Memory B cell (primary cell): ENCODE measurements around the gene HAAO.

Experiments used
- ATAC-seq: fragments of 150-1000 bp; cut with Tn5 transposase; 2 replicates; pipeline ENCODE4 v1.10.0; 2021; ENCODE audit warnings: low read depth, mild to moderate bottlenecking, moderate library complexity
- DNase-seq, 2 donors: peaks; one replicate each; pipeline ENCODE4 v3.0.0; 2022; ENCODE audit warnings: low spot score in 2 of 2
- H3K27ac Mint-ChIP-seq: one replicate; pipeline ENCODE4 v1.8.0; 2022; ENCODE audit warnings: mild to moderate bottlenecking, moderate library complexity, mixed read lengths
- H3K27me3 Mint-ChIP-seq: one replicate; pipeline ENCODE4 v1.8.0; 2022; ENCODE audit warnings: mixed read lengths
- H3K36me3 Mint-ChIP-seq: one replicate; pipeline ENCODE4 v1.8.0; 2022; ENCODE audit warnings: mild to moderate bottlenecking, mixed read lengths
- H3K4me1 Mint-ChIP-seq: one replicate; pipeline ENCODE4 v1.8.0; 2022; ENCODE audit warnings: mixed read lengths
- H3K4me3 Mint-ChIP-seq: one replicate; pipeline ENCODE4 v1.8.0; 2022; ENCODE audit warnings: mild to moderate bottlenecking, moderate library complexity, mixed read lengths
- H3K9me3 Mint-ChIP-seq: one replicate; pipeline ENCODE4 v1.8.0; 2022; ENCODE audit warnings: mixed read lengths

The HAAO gene

GRCh38 chr2:42762155-42762554, 30.2 kb downstream of the HAAO start:
- H3K4me1 Mint-ChIP-seq = peaks cover 3% of the 10 kb centered on the region
- no peak for ATAC-seq
- H3K9me3 Mint-ChIP-seq = no peaks in the 10 kb centered on the region
- peaks cover 12% of the 10 kb centered on the region for H3K36me3 Mint-ChIP-seq
- no peak overlapping the region for H3K4me3 Mint-ChIP-seq
- H3K27me3 Mint-ChIP-seq = no peaks in the 10 kb centered on the region
- no peak overlapping the region for H3K27ac Mint-ChIP-seq
- DNase-seq = no peak

DNA sequence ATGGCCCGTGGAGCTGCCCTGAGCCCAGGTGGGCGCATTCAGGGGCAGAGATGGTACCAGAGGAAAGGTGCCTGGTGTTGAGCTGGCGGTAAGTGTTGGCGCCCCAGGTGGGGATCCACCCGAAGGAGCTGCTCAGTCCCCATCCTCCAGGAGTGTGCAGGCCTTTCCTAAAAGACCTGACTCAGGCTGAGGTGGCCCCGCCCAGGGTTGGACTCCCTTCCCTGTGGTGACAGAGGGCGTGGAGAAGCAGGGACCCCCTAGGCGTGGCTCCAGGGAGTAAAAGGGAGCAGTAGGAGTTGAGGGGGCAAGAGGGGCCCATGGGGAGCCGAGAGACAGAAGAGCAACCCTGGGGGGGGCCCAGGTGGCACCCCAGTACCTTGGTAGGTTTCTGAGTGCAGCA, 30.8 kb downstream of the HAAO start:
- no peak for DNase-seq
- Mint-ChIP-seq H3K9me3 (no peaks in the 10 kb centered on the region), H3K27ac (no peak overlapping the region), H3K36me3 (peaks cover 12% of the 10 kb centered on the region), H3K27me3 (no peaks in the 10 kb centered on the region), H3K4me3 (no peak overlapping the region), H3K4me1 (peaks cover 3% of the 10 kb centered on the region)
- no peak for ATAC-seq

DNA sequence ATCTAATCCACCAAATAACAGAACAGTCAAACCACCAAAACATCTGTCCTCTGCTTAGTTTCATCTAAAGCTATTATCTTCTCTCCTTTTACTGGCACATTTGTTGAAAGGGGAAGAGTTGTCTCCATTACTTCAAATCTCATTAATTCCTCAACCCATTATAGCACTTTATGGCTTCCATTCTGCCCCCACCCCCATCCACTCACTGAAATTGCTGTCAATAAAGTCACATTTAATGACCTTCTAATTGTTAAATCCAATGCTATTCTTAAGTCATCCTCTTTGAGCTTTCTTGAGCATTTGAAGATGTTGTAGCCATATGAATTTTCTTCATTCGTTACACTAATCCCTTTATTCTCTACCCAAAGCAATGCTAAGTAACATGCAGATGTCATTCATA, 33.6 kb downstream of the HAAO start:
- H3K36me3 Mint-ChIP-seq = peaks cover 12% of the 10 kb centered on the region
- no peak for DNase-seq
- no peaks in the 10 kb centered on the region for H3K27me3 Mint-ChIP-seq
- peaks cover 14% of the 10 kb centered on the region for H3K4me1 Mint-ChIP-seq
- H3K27ac Mint-ChIP-seq = no peak overlapping the region
- ATAC-seq = no peak
- H3K4me3 Mint-ChIP-seq = no peak overlapping the region
- H3K9me3 Mint-ChIP-seq = no peaks in the 10 kb centered on the region

DNA sequence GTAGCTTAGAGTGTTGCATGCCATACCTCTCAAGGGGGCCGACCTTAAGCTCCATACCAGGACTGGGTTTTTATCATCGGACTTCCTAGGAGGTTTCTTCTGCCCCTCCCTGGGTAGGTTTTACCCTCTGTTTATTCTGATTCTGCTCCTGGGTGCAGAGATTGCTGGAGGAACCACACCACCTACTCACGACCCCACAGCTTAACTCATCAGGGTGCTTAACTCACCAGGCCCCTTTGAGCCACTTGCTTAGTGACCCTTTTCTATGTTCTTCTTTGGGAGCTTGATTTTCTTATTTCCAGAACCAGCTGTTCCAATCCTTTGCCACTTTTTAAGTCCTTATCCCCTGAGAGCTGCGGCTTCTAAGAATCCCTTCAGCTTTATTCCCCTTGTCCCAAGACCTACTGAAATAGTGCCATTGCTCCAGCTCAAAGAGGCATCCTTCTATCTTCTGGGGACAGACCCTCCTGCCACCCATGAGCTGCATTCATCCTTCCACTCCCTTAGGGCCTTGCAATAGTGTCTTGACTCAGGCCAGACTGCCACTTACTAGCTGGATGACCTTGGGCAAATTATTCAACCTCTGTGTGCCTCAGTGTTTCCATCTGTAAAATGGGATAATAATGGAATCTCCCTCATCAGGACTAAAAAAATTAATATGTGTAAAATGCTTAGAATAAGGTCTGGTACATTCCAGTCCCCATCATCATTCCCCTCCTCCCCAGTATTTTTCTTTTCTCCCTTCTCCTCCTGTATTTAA, 34.2 kb downstream of the HAAO start:
- no peak for ATAC-seq
- Mint-ChIP-seq H3K4me3 (no peak overlapping the region), H3K4me1 (peaks cover 15% of the 10 kb centered on the region), H3K9me3 (no peaks in the 10 kb centered on the region), H3K36me3 (peaks cover 12% of the 10 kb centered on the region), H3K27ac (no peak overlapping the region), H3K27me3 (no peaks in the 10 kb centered on the region)
- no peak for DNase-seq

GRCh38 chr2:42756966-42757513, 35.3 kb downstream of the HAAO start:
- Mint-ChIP-seq H3K27me3 (no peaks in the 10 kb centered on the region), H3K36me3 (peaks cover 12% of the 10 kb centered on the region), H3K4me1 (peaks cover 26% of the 10 kb centered on the region), H3K27ac (no peak overlapping the region), H3K4me3 (no peak overlapping the region), H3K9me3 (no peaks in the 10 kb centered on the region)
- DNase-seq = no peak
- ATAC-seq = no peak

GRCh38 chr2:42756150-42756775, 36.1 kb downstream of the HAAO start:
- ATAC-seq = no peak
- H3K27ac Mint-ChIP-seq = no peak overlapping the region

DNA sequence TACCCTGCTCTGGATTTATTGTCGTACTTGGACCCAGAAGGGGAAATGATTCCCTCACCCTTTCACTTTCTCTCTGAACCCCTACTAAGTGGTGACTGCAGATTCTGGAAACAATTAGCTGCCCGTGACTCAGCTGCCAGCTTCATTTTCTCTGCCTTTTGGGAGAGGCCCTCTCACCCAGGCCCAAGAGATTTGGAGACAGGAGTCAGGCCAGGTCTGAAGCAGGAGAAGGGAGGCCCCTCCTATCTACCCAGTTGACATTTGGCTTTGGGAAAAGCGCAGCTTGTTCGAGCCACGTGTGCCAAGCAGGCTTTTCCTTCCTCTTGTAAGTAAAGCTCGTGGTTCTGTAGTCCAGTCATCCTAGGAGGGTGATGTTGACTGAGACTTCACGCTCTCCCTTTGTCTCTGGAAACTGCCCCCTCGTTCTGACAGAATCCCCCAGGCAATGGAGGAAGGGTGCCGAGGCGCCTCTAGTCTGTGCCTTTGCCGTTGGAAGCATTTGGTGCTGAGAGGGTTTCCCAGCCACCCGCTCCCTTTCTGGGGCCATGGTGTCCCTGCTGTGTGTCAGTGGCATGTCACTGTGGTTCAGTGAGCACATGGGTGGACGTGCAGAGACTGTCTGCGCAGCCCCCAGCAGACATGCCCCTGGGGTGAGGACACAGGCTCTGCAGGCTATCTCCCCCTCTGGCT, 37.0 kb downstream of the HAAO start:
- H3K36me3 Mint-ChIP-seq = peaks cover 8% of the 10 kb centered on the region
- H3K9me3 Mint-ChIP-seq = no peaks in the 10 kb centered on the region
- H3K4me1 Mint-ChIP-seq = peaks cover 37% of the 10 kb centered on the region
- H3K4me3 Mint-ChIP-seq = no peak overlapping the region
- DNase-seq = no peak
- peak overlapping the region; percentile 91 for H3K27ac Mint-ChIP-seq
- no peak for ATAC-seq
- H3K27me3 Mint-ChIP-seq = no peaks in the 10 kb centered on the region

More at GRCh38 chr2:42756150-42756775, 36.1 kb downstream of the HAAO start:
- H3K4me1 Mint-ChIP-seq = peaks cover 32% of the 10 kb centered on the region
- H3K4me3 Mint-ChIP-seq = no peak overlapping the region
- H3K27me3 Mint-ChIP-seq = no peaks in the 10 kb centered on the region
- peaks cover 11% of the 10 kb centered on the region for H3K36me3 Mint-ChIP-seq
- no peaks in the 10 kb centered on the region for H3K9me3 Mint-ChIP-seq
- no peak for DNase-seq

- no peak for DNase-seq
- H3K4me3 Mint-ChIP-seq = no peak overlapping the region
- peak overlapping the region; percentile 91 for H3K27ac Mint-ChIP-seq
- peaks cover 39% of the 10 kb centered on the region for H3K4me1 Mint-ChIP-seq
- peaks cover 5% of the 10 kb centered on the region for H3K36me3 Mint-ChIP-seq
- no peaks in the 10 kb centered on the region for H3K27me3 Mint-ChIP-seq
- no peak for ATAC-seq
- H3K9me3 Mint-ChIP-seq = no peaks in the 10 kb centered on the region
These were observed 37.6 kb downstream of the HAAO start for GRCh38 chr2:42754776-42755140.

GRCh38 chr2:42754021-42754775, 38.2 kb downstream of the HAAO start:
- Mint-ChIP-seq H3K4me1 (peaks cover 39% of the 10 kb centered on the region), H3K27me3 (no peaks in the 10 kb centered on the region), H3K36me3 (peaks cover 5% of the 10 kb centered on the region), H3K27ac (peak overlapping the region; percentile 91), H3K4me3 (peak overlapping the region; percentile 59), H3K9me3 (no peaks in the 10 kb centered on the region)
- ATAC-seq (peak; percentile 76), DNase-seq (peak; percentile 38 to 55)

DNA sequence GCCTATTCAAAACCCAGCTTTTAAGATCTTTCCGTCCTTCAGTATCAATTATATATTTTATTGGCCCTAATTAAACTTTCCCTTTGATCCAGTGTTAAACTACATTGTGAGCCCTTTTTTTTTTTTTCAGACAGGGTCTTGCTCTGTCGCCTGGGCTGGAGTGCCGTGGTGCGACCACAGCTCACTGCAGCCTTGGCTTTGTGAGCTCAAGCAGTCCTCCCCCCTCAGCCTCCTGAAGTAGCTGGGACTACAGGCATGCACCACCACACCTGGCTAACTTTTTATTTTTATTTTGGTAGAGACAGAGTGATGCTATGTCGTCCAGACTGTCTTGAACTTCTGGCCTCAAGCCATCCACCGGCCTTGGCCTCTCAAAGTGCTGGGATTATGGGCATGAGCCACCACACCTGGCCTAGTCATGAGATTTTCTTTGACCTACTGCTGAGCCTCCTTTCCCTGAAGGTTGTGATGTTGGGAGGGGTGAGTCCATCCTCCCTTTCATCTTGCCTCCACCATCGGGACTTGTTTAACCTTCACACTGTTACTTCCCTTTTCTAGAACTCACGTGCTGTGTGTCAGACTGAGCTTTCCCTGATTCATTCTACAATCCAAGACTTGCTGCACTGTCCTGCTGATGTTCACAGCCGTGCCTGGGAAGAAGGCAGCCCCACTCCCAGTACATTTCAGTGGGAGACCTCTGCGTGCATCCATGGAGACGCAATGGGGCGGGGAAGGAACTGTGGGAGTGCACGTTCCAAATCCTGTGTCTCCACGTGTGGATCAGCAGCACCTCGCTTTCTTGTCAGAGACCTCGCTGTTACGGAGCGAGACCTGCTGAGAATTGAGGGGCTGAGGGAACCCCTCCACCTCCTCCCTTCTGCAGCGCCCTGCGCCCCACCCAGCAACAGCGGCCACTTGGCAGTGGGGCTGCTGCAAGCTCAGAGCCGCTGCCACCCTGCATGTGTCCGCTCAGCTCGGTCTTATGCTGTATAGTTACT, 39.3 kb downstream of the HAAO start:
- no peaks in the 10 kb centered on the region for H3K27me3 Mint-ChIP-seq
- peak overlapping the region; percentile 64 for H3K4me3 Mint-ChIP-seq
- no peaks in the 10 kb centered on the region for H3K9me3 Mint-ChIP-seq
- DNase-seq (no peak), ATAC-seq (no peak)
- H3K36me3 Mint-ChIP-seq = peaks cover 2% of the 10 kb centered on the region
- peaks cover 39% of the 10 kb centered on the region for H3K4me1 Mint-ChIP-seq
- H3K27ac Mint-ChIP-seq = peak overlapping the region; percentile 91

GRCh38 chr2:42752314-42752713, 40.1 kb downstream of the HAAO start:
- DNase-seq (peak in 1 of 2 donors; percentile 52), ATAC-seq (peak; percentile 67)
- H3K4me3 Mint-ChIP-seq = peak overlapping the region; percentile 64
- no peaks in the 10 kb centered on the region for H3K9me3 Mint-ChIP-seq
- peaks cover 39% of the 10 kb centered on the region for H3K4me1 Mint-ChIP-seq
- H3K27ac Mint-ChIP-seq = peak overlapping the region; percentile 91
- H3K36me3 Mint-ChIP-seq = peaks cover 2% of the 10 kb centered on the region
- no peaks in the 10 kb centered on the region for H3K27me3 Mint-ChIP-seq

DNA sequence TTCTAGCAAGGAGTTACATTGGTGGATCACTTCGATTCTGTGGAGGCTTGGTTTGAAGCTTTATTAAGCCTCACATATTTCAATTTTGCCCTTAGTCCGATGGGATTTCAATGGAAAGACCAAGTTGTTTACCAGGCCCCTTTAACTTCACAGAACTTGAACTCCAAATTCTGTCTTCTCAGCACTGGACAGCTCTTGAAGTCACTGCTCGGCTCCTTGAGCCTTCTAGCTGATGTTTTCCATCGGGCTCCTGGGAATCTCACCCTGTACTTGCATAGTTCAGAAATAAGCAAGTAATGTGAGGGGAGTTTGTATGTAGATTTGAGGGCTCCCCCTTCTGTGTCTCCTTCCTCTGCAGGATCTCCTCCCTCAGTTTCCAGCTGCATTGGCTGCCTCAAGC, 43.5 kb downstream of the HAAO start:
- ATAC-seq = no peak
- H3K27ac Mint-ChIP-seq = no peak overlapping the region
- H3K4me1 Mint-ChIP-seq = peaks cover 29% of the 10 kb centered on the region
- no peak overlapping the region for H3K4me3 Mint-ChIP-seq
- H3K27me3 Mint-ChIP-seq = no peaks in the 10 kb centered on the region
- H3K9me3 Mint-ChIP-seq = no peaks in the 10 kb centered on the region
- no peak for DNase-seq
- peaks cover 2% of the 10 kb centered on the region for H3K36me3 Mint-ChIP-seq

DNA sequence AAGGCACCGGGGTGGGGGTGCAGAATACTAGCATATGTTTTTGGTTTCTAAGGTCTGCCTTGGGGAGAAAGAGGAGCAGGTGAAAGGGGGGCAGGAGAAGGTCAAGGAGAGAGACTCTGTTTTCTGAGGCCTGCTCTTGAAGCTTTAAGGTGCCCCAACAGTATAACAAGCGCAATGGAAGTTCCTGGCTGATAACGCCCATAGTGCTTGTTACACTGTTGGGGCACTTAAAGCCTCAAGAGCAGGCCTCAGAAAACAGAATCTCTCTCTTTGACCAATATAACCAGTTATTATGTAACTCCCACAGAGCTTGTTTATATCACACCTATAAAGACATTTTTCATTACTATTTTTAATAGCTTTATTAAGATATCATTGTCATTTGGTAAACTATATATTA, 45.0 kb downstream of the HAAO start:
- Mint-ChIP-seq H3K4me1 (peaks cover 23% of the 10 kb centered on the region), H3K27me3 (no peaks in the 10 kb centered on the region), H3K4me3 (no peak overlapping the region), H3K27ac (no peak overlapping the region), H3K36me3 (peaks cover 2% of the 10 kb centered on the region), H3K9me3 (no peaks in the 10 kb centered on the region)
- no peak for DNase-seq
- ATAC-seq = no peak
